HCT116 (cell line): Measurements from ENCODE around the gene NFE2L2. TPM values are rescaled to one million over a fixed set of nuclear protein-coding genes. Genes with fewer than 3 reads are reported as not detected.

Experiments used
- ATAC-seq: fragments of 200-7000 bp; cut with Tn5 transposase; 2 replicates; pipeline ENCODE4 v1.9.1; 2020; ENCODE audit warnings: mild to moderate bottlenecking, moderate library complexity
- BruUV-seq: library from RNA; stranded (reverse); fragments of 400-500 nt; replicated peaks from 2 replicates; lab custom pipeline; 2021; lab: Mats Ljungman, UMichigan
- CTCF ChIA-PET: fragments of 300-600 bp; sonication (Branson Sonifier 250); formaldehyde crosslinking; loops from one replicate; lab custom pipeline; 2021; ENCODE audit warnings: antibody characterized with exemption; lab: Charles Lee
- POLR2A ChIA-PET: fragments of 300-600, 350-600 bp; sonication (Branson Sonifier 250); formaldehyde crosslinking; loops from one replicate; lab custom pipeline; 2021; ENCODE audit warnings: antibody characterized with exemption; lab: Charles Lee
- RAD21 ChIA-PET, 2 experiments: fragments of 300-600 bp; sonication (Branson Sonifier 250); formaldehyde crosslinking; loops; one replicate each; lab custom pipeline; 2023; ENCODE audit warnings: low total read pairs in 2 of 2; ENCODE audit not compliant: uncharacterized antibody in 2 of 2, unreplicated experiment in 2 of 2, low non-redundant PET in 1 of 2; lab: Charles Lee
- DNase-seq: peaks from one replicate; pipeline ENCODE4 v3.0.0-alpha.2; 2010; ENCODE audit warnings: low read depth, low spot score
- H2AFZ ChIP-seq: fragments of 200-600 bp; shearing (Covaris generic), sonication (generic); 2 replicates; pipeline ENCODE4 v1.6.1; 2017; ENCODE audit warnings: low read depth, mixed run types, mixed read lengths, antibody characterized with exemption, low read length; ENCODE audit not compliant: poor library complexity, severe bottlenecking
- H3K27ac ChIP-seq: 2 replicates; pipeline ENCODE4 v1.5.1; 2012; ENCODE audit warnings: low read depth, low read length
- H3K27me3 ChIP-seq: fragments of 200-600 bp; sonication (generic); 2 replicates; pipeline ENCODE4 v1.6.1; 2016; ENCODE audit warnings: mixed run types, low read length, mixed read lengths; ENCODE audit not compliant: insufficient read depth
- H3K36me3 ChIP-seq, 2 experiments: fragments of 200-500 bp in 1 of 2; fragments of 200-600 bp in 1 of 2; sonication (Bioruptor generic) in 1 of 2; sonication (generic) in 1 of 2; 2 replicates each; pipeline versions ENCODE4 v1.5.1 to v1.6.1; 2014 to 2016; ENCODE audit warnings: low read length in 2 of 2, inconsistent platforms in 1 of 2, mixed read lengths in 1 of 2, mixed run types in 1 of 2; ENCODE audit not compliant: insufficient read depth in 2 of 2, control insufficient read depth in 1 of 2
- H3K4me1 ChIP-seq, 2 experiments: fragments of 200-600 bp in 1 of 2; sonication (generic) in 1 of 2; 2 replicates each; pipeline versions ENCODE4 v1.5.1 to v1.6.1; 2012 to 2017; ENCODE audit warnings: low read length in 2 of 2, inconsistent platforms in 1 of 2, mild to moderate bottlenecking in 1 of 2, mixed read lengths in 1 of 2, mixed run types in 1 of 2, moderate library complexity in 1 of 2; ENCODE audit not compliant: insufficient read depth in 2 of 2, control insufficient read depth in 1 of 2
- H3K4me2 ChIP-seq: fragments of 200-600 bp; sonication (generic); 2 replicates; pipeline ENCODE4 v1.6.1; 2017; ENCODE audit warnings: mixed run types, low read length, mixed read lengths
- H3K4me3 ChIP-seq, 2 experiments: fragments of 200-600 bp in 1 of 2; sonication (generic) in 1 of 2; replicated peaks in 1 of 2; 2 replicates each; pipeline ENCODE4 v1.5.1; 2011 to 2016; ENCODE audit warnings: low read length in 2 of 2, control low read depth in 1 of 2, low read depth in 1 of 2, mild to moderate bottlenecking in 1 of 2, mixed read lengths in 1 of 2, mixed run types in 1 of 2
- H3K79me2 ChIP-seq: fragments of 200-600 bp; sonication (generic); 2 replicates; pipeline ENCODE4 v1.6.1; 2017; ENCODE audit warnings: mild to moderate bottlenecking, mixed run types, low read length, moderate library complexity, mixed read lengths; ENCODE audit not compliant: insufficient read depth
- H3K9ac ChIP-seq: fragments of 200-600 bp; sonication (generic); 2 replicates; pipeline ENCODE4 v1.6.1; 2016; ENCODE audit warnings: low read length, mixed read lengths
- H3K9me2 ChIP-seq: fragments of 200-600 bp; sonication (generic), shearing (Covaris generic); 2 replicates; pipeline ENCODE4 v1.6.1; 2017; ENCODE audit warnings: mixed run types, mild to moderate bottlenecking, moderate library complexity; ENCODE audit not compliant: insufficient read depth
- H3K9me3 ChIP-seq, 2 experiments: fragments of 200-500 bp in 1 of 2; fragments of 200-600 bp in 1 of 2; sonication (Bioruptor generic) in 1 of 2; sonication (generic) in 1 of 2; 2 replicates each; pipeline ENCODE4 v1.6.1; 2014 to 2017; ENCODE audit warnings: low read length in 2 of 2, mixed read lengths in 2 of 2, inconsistent platforms in 1 of 2, low read depth in 1 of 2, mild to moderate bottlenecking in 1 of 2, mixed run types in 1 of 2, moderate library complexity in 1 of 2; ENCODE audit not compliant: control insufficient read depth in 1 of 2, insufficient read depth in 1 of 2
- H4K20me1 ChIP-seq: fragments of 200-600 bp; sonication (generic), shearing (Covaris generic); 2 replicates; pipeline ENCODE4 v1.6.1; 2017; ENCODE audit warnings: mixed run types, mild to moderate bottlenecking, moderate library complexity; ENCODE audit not compliant: insufficient read depth
- CTCF ChIP-seq, 3 experiments: fragments of 200-600 bp in 1 of 3; sonication (generic) in 1 of 3; IDR thresholded peaks in 2 of 3; conservative IDR thresholded peaks in 1 of 3; 2 replicates each; pipeline ENCODE4 v1.5.1; 2012 to 2017; ENCODE audit warnings: low read depth in 2 of 3, low read length in 2 of 3, antibody characterized with exemption in 1 of 3, borderline replicate concordance in 1 of 3, control low read depth in 1 of 3, mild to moderate bottlenecking in 1 of 3, mixed read lengths in 1 of 3, mixed run types in 1 of 3, moderate library complexity in 1 of 3; ENCODE audit not compliant: insufficient read depth in 1 of 3
- EZH2 ChIP-seq: fragments of 200-600 bp; sonication (generic); IDR thresholded peaks from 2 replicates; pipeline ENCODE4 v1.6.1; 2017; ENCODE audit warnings: antibody characterized with exemption, mixed run types
- FOSL1 ChIP-seq: IDR thresholded peaks from 2 replicates; pipeline ENCODE4 v1.6.1; 2012; ENCODE audit warnings: low read depth
- POLR2AphosphoS5 ChIP-seq: IDR thresholded peaks from 2 replicates; pipeline ENCODE4 v1.6.1; 2011; ENCODE audit warnings: mild to moderate bottlenecking, low read depth, low read length, moderate library complexity
- SIN3A ChIP-seq: IDR thresholded peaks from 2 replicates; pipeline ENCODE4 v1.6.1; 2012; ENCODE audit warnings: low read depth
- SRF ChIP-seq: IDR thresholded peaks from 2 replicates; pipeline ENCODE4 v1.6.1; 2012; ENCODE audit warnings: low read depth
- TCF7L2 ChIP-seq: IDR thresholded peaks from 2 replicates; pipeline ENCODE4 v1.7.0; 2011; ENCODE audit warnings: borderline replicate concordance, inconsistent platforms; ENCODE audit not compliant: insufficient read depth, insufficient read length; ENCODE audit errors: extremely low read depth
- YY1 ChIP-seq: IDR thresholded peaks from 2 replicates; pipeline ENCODE4 v1.6.1; 2011; ENCODE audit warnings: low read length, low read depth, moderate library complexity, mild to moderate bottlenecking; ENCODE audit not compliant: insufficient replicate concordance; ENCODE audit errors: extremely low read depth
- ZBTB33 ChIP-seq: IDR thresholded peaks from 2 replicates; pipeline ENCODE4 v1.6.1; 2011; ENCODE audit warnings: mild to moderate bottlenecking, low read length, moderate library complexity; ENCODE audit not compliant: insufficient replicate concordance; ENCODE audit errors: extremely low read depth
- ZFX ChIP-seq: fragments of 450-650 bp; IDR thresholded peaks from 2 replicates; pipeline ENCODE4 v1.6.1; 2017
- ZNF274 ChIP-seq: fragments of 200-500 bp; sonication (Bioruptor generic); IDR thresholded peaks from 2 replicates; pipeline ENCODE4 v1.6.1; 2014; ENCODE audit warnings: mild to moderate bottlenecking, low read depth, low read length, inconsistent platforms
- intact Hi-C: fragments of 100-400 bp; cut with micrococcal nuclease; formaldehyde crosslinking; loops from 2 replicates; pipeline ENCODE4 v1.10.0; 2022
- total RNA-seq: library from RNA; stranded (reverse); gene quantifications from one replicate; pipeline ENCODE4 v1.2.1, GENCODE V29; 2021; ENCODE audit not compliant: unreplicated experiment

The NFE2L2 gene
- total RNA-seq, 1 experiment from 2014 or later, result 106 TPM

GRCh38 chr2:177262958-177263450 lies 1.5 kb downstream of the NFE2L2 start:
- intact Hi-C loops, result loop anchor here (1.0 to 2.0 kb wide), 6 partner anchors 18 to 461 kb away; partner anchors contain the start of gene HNRNPA3
- Histone ChIP-seq H3K79me2 (peaks cover 65% of the 10 kb centered on the region), H3K9ac (peak overlapping the region; percentile 98), H2AFZ (no peak overlapping the region), H3K27me3 (no peaks in the 10 kb centered on the region), H3K36me3 (peaks cover 0 to 13% of the 10 kb centered on the region in 2 experiments; a peak in 1 of 4 replicates), H3K9me3 (no peaks in the 10 kb centered on the region), H3K4me2 (peak overlapping the region; percentile 92), H3K9me2 (no peaks in the 10 kb centered on the region), H4K20me1 (peaks cover 10% of the 10 kb centered on the region; the same call in 1 of the 2 replicates), H3K27ac (peak overlapping the region; percentile 92), H3K4me3 (peak overlapping the region; percentile 76 to 83), H3K4me1 (peaks cover 28 to 52% of the 10 kb centered on the region in 2 experiments)
- ChIA-PET POLR2A (interaction anchor here (0.8 to 3.5 kb wide), 8 partner anchors 8 to 97 kb away, joined by 3 to 22 read pairs (median 6); no protein-coding TSS in a partner anchor), RAD21 (interaction anchor here in 1 of 2 experiments (1.4 kb wide), 1 partner anchor 98 kb away, joined by 3 read pairs; no protein-coding TSS in a partner anchor), CTCF (interaction anchor here (1.0 to 3.0 kb wide), 7 partner anchors 8 to 154 kb away, joined by 3 to 22 read pairs (median 5); no protein-coding TSS in a partner anchor)
- no TSS peak for BruUV-seq
- TF ChIP-seq YY1 (no peak), ZBTB33 (no peak), CTCF (IDR thresholded peaks at IDR 0.05 in 2 of 3, conservative IDR thresholded peaks at IDR 0.05 in 1 of 3; ENCODE audit: borderline replicate concordance in 1 of 3, insufficient read depth in 1 of 3, low read depth in 2 of 3, low read length in 2 of 3) (no peak), ZFX (no peak), POLR2AphosphoS5 (no peak), EZH2 (no peak), TCF7L2 (no peak), ZNF274 (no peak), FOSL1 (no peak), SRF (no peak), SIN3A (no peak)
- DNase-seq (no peak), ATAC-seq (no peak)
